Inflammatory macrophage treated with lipopolysaccharide for 1 hour (primary cell): ENCODE results near the gene ITM2C.
A peak's percentile ranks its signal among the peaks of the same experiment; 100 is the strongest.

Experiments
- DNase-seq, 2 donors: peaks; one replicate each; pipeline ENCODE4 v3.0.0-alpha.2; 2020 to 2022

ITM2C gene

DNA sequence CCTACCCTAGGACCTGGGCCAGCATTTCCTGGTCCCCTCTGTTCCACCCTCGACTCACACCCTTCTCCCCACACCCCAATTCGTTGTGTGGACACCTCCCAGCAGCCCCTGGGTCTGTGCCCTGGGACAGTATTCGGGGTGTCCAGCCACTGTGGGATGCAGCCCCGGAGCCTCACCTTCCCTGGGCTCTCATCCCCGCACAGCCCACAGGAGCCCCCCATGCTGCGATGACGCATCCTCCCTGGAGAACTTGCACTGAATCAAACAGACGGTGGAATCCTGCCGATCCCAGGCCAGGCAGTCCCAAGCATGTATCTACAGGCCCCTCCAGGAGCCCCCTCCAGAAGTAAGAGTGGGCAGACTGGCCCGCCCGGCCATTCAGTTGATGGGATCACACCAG is 9.7 kb downstream of the ITM2C start:
- DNase-seq: no peak

DNA sequence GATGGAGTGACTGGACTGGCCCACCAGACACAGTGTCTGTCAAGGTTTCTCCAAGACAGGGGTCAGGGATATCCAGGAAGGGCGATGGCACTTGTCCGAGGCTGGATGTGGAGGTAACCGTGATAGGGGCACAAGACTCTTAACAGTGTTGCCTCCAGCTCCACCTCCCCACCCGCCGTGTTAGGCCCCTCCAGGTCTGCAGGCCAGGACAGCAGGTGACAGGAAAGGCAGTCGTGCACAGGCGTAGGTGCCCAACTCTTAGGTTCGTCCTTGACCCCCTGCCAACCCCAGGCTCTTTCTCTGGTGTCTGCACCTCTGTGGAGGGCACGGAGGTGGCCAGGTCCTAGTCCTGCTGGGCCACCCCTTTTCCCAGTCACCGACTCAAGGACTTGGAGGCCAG is 10.1 kb downstream of the ITM2C start:
- DNase-seq: no peak

DNA sequence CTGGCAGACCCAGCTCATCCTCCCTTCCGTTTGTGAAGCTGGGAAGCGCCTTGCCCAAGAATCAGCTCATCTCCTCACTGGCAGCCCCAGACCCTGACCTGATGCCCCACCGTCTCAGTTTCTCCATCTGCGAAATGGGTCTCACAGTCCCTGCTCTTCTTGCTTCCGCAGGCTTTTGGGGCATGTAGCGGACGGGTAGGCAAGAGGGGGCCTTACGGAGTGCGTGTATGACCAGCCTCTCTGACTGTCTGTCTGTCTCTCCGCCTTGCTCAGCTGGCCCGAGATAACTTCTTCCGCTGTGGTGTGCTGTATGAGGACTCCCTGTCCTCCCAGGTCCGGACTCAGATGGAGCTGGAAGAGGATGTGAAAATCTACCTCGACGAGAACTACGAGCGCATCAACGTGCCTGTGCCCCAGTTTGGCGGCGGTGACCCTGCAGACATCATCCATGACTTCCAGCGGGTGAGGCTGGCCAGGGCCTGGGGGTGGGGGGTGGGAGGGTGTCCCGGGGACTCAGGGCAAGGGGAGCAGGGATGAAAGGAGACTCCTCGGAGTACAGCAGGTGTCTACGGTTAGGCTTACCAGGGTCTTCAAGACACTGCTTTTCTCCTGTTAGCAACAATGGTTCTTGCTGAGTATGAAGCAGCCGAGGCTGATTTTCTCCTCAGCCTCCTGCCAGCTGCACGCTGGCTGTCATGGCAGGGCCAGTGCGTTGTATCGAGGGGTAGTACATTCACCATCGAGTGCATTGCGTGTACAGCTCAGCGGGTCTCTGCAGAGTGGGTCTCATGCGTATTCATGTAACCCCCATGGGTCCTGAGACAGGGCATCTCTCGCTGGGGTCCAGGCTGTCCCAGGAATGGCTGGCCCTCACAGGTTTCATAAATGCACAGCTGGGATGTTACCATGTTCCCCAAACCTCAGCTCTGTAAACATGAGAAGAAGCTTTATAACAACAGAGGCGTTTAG is 10.9 kb downstream of the ITM2C start:
- no peak for DNase-seq

DNA sequence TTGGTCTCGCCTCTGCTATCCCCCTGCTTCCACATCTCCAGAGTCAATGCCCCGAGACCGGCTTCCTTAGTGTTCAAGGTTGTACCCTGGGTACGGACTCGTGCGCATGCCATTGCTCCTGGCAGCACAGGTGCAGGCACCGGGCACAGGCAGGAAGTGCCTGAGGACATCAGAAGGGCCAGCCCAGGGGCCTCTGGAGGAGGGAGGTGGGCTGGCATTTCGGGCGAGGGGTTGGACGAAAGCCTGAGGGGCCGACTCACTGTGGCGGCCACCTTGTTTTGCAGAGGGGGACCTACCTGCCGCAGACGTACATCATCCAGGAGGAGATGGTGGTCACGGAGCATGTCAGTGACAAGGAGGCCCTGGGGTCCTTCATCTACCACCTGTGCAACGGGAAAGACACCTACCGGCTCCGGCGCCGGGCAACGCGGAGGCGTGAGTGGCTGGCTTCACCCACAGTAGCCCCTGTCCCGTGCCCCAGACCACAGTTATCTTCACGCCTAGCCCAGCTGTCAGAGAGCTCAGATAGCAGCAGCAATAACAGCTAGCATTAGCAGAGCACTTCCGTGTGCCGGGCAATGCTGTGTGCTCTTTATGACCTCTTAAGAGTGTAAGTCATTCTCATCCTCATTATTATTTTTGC is 12.5 kb downstream of the ITM2C start:
- DNase-seq: no peak

DNA sequence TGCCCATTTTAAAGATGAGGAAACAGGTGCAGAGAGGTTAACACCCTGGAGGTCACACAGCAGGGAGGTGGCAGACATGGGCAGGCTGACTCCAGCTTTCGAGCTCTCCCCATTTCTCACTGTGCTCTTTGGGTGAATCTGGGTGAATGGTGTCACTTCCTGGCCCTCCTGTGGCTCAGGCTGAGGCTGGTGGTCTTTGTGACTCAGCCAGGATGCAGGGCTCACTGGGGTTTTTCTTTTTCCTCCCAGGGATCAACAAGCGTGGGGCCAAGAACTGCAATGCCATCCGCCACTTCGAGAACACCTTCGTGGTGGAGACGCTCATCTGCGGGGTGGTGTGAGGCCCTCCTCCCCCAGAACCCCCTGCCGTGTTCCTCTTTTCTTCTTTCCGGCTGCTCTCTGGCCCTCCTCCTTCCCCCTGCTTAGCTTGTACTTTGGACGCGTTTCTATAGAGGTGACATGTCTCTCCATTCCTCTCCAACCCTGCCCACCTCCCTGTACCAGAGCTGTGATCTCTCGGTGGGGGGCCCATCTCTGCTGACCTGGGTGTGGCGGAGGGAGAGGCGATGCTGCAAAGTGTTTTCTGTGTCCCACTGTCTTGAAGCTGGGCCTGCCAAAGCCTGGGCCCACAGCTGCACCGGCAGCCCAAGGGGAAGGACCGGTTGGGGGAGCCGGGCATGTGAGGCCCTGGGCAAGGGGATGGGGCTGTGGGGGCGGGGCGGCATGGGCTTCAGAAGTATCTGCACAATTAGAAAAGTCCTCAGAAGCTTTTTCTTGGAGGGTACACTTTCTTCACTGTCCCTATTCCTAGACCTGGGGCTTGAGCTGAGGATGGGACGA is 13.2 kb downstream of the ITM2C start:
- no peak for DNase-seq

DNA sequence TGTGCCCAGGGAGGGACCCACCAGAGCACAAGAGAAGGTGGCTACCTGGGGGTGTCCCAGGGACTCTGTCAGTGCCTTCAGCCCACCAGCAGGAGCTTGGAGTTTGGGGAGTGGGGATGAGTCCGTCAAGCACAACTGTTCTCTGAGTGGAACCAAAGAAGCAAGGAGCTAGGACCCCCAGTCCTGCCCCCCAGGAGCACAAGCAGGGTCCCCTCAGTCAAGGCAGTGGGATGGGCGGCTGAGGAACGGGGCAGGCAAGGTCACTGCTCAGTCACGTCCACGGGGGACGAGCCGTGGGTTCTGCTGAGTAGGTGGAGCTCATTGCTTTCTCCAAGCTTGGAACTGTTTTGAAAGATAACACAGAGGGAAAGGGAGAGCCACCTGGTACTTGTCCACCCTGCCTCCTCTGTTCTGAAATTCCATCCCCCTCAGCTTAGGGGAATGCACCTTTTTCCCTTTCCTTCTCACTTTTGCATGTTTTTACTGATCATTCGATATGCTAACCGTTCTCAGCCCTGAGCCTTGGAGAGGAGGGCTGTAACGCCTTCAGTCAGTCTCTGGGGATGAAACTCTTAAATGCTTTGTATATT is 14.0 kb downstream of the ITM2C start:
- DNase-seq: no peak

DNA sequence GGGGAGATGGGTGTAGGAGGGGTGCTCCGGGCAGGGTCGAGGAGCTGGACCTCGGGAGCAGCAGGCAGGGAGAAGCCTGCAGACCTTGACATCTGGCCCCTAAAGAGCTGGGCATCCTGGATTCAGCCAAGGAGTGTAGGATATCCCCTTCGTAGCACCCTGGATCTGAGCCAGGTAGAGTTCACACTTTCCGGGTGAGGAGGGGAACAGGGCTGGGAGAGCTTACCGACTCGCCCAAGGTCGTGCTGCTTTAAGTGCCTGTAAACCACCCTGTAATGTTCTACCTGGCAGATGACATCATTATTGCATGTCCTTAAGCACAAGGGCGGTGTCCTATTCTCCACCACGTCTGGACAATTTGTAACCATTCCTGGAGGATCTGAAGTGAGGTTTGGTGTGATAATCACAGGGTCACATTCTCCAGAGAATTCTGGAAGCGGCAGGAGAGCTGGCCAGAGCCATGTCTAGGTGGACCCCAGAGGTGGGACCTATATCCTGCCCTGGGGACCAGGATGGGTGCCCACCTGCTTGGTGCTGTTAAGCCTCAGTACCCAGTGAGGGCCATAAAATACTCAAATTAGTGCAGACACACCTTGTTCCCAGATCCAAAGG is 14.6 kb downstream of the ITM2C start:
- no peak for DNase-seq

DNA sequence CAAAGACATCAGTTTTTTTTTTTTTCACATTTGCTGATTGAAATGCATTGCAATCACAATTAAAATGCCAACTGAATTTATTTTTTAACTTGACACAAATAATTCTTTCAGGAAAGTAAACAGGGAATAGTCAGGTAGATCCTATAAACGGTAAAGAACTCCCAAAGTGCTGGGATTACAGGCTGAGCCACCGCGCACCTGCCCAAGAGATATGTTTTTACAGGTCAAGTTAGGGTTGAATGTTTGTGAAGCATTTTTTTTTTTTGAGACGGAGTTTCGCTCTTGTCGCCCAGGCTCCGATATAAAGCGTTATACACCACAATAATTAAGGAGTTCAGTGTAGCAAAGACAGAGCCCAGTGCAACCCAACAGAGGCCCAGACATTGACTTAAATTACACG is 15.1 kb downstream of the ITM2C start:
- no peak for DNase-seq

DNA sequence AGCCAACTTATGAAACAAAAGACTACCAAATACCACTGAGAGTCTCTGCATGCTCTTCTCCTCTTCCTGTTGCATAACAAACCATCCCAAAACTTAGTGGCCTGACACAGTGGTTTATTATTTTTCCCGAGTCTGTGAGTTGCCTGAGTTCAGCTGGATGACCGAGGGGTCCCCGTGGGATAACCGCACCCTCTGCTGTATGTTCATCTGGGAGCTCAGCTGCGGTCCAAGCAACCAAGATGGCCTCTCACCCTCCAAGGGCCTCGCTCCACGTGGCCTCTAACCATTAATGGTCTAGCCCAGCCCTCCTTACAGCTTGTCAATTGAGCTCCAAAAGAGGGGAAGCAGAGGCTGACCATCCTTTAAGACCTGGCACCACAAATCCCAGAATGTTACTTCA is 17.1 kb downstream of the ITM2C start:
- no peak for DNase-seq

DNA sequence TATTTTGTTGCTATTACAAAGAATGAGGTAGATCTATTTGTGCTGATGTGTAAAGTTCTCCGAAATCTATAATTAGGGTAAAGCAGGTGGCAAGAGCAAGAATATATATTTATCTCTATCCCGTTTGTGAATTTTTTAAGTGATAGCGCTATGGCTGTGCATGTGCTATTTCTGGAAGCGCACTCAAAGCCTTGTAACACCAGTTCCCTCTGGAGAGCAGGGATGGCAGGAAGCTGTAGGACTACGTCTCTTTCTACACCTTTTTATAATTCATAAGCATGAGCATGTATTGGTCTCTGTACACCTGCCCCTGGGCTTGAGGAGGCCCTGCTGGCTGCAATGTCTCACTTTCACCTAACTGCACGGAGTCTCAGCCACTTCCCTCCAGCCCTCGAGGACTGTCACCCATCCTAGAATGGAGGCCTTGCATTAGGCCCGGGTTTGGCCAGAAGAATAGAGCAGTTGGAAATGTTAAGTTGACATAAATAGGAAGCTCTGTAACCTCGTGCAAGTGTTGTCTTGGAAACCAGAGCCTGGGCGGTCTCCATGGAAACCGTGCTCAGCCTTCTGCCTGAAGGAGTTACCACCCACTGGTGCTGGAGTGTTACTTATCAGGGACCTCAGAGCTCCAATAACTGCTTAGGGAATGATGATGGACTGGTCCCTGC is 20.9 kb downstream of the ITM2C start:
- DNase-seq: peak; percentile 72 to 83

DNA sequence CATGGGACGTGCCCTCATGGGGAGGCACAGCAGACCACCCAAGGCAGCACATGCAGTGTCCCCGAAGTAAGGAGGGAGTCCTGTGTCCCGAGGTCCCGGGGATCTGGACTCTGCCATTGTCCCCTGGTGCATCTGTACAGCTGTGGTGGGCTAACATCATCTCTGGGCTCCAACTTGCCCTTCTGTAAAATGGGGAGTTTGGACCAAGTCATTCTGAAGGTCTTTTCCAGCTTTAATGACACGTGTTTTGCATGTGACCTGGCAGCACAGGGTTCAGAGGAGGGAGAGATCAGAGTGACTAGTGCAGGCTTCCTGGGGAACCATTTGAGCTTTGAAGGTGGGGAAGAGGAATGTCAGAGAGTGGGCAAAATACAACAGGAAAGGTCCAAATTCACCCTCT is 21.5 kb downstream of the ITM2C start:
- no peak for DNase-seq

DNA sequence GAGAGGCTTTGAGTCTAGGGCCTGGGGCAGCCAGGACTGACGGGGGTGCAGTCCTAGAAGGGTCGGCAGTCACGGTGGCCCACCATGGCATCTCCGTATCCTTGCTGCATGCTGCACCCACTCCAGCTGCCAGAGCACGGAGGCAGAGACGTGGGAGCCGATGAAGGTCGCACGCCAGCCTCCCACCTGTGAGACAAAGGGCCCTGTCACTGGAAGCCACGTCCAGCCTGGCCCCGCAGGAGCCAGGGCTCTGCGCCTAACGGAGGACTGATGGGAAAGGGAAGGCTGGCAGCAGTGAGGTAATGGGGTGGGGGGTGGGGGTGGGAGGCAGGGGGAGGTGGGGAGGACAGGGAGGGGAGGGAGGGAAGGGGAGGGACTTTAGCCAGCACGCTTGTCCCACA is 21.9 kb downstream of the ITM2C start:
- DNase-seq: no peak

DNA sequence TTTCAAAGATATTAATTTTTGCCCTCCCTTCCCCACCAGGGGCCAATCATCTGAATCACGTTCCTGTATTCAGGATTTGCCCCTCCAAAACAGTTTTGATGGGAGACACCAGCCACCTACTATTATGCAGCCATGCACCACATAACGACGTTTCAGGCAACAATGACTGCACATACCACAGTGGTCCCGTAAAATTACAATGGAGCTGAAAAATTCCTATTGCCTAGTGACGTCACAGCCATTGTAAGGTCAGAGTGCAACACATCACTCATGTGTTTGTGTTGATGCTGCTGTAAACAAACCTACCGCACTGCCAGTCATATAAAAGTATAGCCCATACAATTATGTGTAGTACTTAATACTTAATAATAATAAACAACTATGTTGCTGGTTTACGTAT is 22.6 kb downstream of the ITM2C start:
- DNase-seq: no peak

DNA sequence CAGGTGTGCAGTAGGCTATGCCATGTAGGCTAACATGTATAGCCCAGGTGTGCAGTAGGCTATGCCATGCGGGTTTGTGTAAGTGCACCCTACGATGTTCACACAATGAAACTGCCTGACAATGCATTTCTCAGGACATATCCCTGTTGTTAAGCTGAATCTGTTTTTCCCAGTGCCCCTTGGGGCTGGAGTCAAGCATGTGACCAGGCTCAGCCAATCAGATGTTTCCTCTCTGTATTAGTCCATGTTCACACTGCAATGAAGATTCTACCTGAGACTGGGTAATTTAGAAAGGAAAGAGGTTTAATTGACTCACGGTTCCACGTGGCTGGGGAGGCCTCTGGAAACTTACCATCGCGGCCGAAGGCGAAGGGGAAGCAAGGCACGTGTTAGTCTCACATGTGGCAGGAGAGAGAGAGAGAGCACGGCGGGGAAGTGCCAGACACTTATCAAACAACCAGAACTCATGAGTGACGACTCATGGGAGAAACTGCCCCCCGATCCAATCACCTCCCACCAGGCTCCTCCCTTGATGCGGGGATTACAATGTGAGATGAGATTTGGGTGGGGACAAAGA is 24.2 kb downstream of the ITM2C start:
- DNase-seq: no peak

DNA sequence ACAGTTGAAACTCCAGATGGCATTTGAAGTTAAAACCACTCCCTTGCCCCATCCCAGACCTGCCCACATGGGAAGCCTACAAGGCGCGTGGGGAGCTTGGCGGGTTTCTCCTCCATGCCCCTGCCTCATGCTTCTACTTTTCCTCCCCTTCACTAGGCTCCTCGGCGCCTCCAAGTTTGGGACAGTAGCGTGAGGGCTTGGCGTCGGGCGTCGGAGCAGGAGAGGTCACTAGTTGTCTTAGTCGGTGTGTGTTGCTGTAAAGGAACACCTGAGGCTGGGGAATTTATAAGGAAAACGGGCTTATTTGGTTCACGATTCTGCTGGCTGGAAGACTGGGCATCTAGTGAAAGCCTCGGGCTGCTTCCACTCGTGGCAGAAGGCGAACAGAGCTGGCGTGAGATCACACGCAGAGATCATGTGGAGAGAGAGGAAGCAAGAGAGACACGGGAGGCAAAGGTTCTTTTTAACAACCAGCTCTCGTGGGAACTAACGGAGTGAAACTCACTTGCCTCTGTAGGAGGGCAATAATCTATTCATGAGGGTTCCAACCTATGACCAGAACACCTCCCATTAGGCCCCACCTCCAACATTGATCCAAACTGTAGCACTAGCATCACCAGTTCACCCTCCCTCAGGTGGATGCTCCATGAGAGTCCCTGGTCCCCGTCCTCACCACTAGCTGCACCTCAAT is 25.3 kb downstream of the ITM2C start:
- DNase-seq: no peak

DNA sequence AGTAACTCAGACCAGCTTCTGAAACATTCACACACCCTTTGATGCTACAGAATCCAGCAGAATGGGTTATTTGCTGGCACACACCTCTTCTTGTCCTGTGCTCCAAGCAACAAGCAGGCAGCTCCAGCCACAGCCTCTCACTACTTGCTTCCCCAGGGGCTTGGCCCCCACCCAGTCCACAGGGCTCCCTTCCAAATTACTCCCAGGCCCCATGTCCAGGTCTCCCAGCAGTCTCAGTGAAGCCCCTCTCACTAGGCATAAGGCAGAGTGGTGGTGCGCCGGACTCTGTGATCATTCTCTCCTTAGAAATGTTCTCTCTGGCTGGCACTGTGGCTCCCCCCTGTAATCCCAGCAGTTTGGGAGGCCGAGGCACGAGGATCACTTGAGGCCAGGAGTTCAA is 25.9 kb downstream of the ITM2C start:
- DNase-seq: no peak

DNA sequence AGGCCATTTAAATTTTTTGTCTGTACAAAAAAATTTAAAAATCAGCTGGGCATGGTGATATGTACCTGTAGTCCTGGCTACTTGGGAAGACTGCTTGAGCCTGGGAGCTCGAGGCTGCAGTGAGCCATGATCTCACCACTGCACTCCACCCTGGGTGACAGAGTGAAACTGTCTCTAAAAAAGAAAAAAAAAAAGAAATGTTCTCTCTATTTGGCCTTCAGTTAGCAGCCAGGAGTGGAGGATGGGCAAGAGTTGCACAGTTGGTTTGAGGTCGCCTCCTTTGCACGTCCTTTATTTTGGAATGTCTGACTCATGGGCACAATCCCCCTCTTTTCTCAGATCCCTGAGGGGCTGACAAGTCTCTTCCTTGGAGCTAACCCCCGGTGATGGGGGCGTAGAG is 26.3 kb downstream of the ITM2C start:
- DNase-seq: no peak

DNA sequence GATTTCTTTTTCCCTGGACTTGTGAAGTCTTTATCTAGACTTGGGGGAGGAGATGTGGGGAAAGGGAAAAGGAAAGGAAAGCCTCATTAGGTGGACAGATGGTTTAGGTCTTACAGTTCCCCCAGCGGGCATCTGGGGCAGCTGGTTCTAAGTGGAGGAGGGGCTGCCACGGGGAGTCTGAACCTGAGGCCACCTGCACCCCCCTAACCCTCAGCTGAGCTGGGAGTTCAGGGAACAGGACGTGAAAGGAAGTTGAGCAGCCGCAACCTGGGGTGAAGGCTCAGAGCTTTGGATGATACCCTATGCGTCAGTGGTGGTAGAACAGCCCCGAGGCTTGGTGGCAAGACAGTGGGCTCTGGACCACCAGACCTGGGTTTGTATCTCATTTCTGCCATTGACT is 26.8 kb downstream of the ITM2C start:
- DNase-seq: no peak

DNA sequence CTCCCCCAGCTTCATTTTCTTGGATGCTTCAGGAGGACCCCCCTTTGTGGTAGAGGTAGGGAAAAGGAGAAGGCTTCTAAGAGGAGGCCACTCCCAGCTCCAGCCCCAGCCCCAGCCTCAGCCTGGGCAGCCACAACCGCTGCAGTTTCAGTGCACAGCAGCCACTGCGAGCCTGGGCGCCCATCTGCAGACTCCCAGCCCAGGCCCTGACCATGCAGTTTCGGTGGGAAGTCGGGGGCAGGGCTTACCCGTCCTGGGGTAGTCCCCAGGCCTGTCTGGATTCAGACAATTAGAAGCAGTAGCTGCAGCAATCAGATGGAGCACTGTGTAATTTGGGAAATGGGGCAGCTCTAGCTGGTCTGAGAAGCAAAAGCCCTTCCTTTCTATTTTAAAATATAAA is 28.6 kb downstream of the ITM2C start:
- no peak for DNase-seq

DNA sequence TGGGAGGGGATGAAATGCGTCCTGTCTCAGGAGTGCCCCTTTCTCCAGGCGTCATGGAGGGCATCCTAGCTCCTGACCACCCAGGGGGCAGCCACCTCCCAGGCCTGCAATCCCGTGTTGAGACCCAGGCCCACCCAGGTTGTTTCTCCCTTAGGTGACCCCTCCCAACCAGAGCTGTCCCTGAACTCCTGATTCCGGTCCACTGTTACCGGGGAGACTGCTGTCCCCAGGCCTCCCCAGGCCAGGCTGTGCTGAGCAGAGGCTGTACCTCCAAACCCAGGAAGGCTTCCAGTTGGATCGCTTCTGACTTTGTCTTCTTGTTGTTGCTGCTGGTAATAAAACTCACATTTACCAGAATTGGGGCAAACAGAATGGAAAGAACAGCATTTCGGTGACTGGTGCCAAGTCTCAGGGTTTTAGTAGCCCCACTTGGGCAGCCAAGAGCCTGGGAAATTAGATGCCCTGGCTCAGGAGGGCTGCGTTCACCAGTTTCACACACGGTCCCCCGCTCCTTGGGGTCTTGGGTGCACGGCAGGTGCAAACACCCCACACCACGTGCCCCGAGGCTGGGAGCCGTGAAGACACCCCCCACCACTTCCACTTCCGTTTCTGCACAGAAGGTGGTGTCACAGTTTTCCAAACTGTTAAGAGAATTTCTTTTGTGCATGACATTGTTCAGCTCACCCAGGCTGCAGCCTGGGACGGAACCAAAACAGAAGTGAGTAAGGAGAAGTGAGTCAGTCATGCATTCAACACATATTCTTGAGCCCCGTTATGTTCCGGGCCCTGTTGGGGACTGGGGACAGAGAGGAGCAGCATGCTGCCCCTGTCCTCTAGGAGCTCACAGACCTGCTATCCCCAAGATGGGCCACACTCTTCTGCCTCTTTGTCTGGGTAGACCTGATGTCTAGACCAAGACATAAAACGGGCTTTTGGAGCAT is 29.4 kb downstream of the ITM2C start:
- peak; percentile 27 to 39 for DNase-seq
